Muscle layer of duodenum (tissue), 2 donors: ENCODE results near the gene TMUB2.
A peak's percentile ranks its signal among the peaks of the same experiment; 100 is the strongest.

Source experiments
- H3K27ac ChIP-seq: one replicate; pipeline ENCODE4 v1.7.0; 2013; ENCODE audit warnings: mild to moderate bottlenecking, low read length
- H3K27me3 ChIP-seq: one replicate; pipeline ENCODE4 v1.7.0; 2013; ENCODE audit warnings: low read depth, mild to moderate bottlenecking, control low read depth, low read length
- H3K36me3 ChIP-seq, 2 donors: one replicate each; pipeline ENCODE4 v1.7.0; 2013; ENCODE audit warnings: low read length in 2 of 2, control low read depth in 1 of 2, mild to moderate bottlenecking in 1 of 2; ENCODE audit not compliant: insufficient read depth in 2 of 2, control insufficient read depth in 1 of 2
- H3K4me1 ChIP-seq, 2 donors: one replicate each; pipeline ENCODE4 v1.7.0; 2013; ENCODE audit warnings: low read length in 2 of 2, mild to moderate bottlenecking in 2 of 2, control low read depth in 1 of 2, moderate library complexity in 1 of 2; ENCODE audit not compliant: insufficient read depth in 2 of 2, control insufficient read depth in 1 of 2
- H3K4me3 ChIP-seq, 2 donors: one replicate each; pipeline ENCODE4 v1.7.0; 2013; ENCODE audit warnings: low read length in 2 of 2, low read depth in 1 of 2, mild to moderate bottlenecking in 1 of 2
- H3K9me3 ChIP-seq, 2 donors: one replicate each; pipeline ENCODE4 v1.7.0; 2013; ENCODE audit warnings: low read length in 2 of 2, control low read depth in 1 of 2, mild to moderate bottlenecking in 1 of 2; ENCODE audit not compliant: control insufficient read depth in 1 of 2
- donor health status: healthy.

The TMUB2 gene

DNA sequence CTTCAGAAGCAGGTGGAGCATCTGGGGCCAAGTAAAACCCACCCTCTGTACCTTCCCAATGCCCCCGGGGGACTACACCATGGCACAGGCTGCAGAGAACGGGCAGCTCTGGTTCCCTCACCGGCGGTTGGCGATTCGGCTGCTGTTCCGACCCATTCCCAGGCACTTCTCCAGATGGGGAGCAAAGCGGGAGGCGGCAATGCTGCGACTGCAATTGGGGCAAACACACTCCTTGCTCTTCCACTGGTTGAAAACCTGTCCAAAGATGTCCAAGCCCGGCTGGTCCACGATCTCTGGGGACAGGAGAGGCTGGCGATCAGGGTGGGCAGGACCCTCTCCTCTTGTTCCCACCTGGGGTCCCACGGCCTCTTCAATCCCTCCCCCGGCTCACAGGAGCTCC lies 10.3 kb downstream of the TMUB2 start:
- Histone ChIP-seq H3K4me1 (peaks cover 9 to 25% of the 10 kb centered on the region in 2 donors), H3K4me3 (no peak overlapping the region), H3K9me3 (no peaks in the 10 kb centered on the region), H3K27me3 (no peaks in the 10 kb centered on the region), H3K36me3 (peaks cover 32 to 43% of the 10 kb centered on the region in 2 donors), H3K27ac (no peak overlapping the region)

DNA sequence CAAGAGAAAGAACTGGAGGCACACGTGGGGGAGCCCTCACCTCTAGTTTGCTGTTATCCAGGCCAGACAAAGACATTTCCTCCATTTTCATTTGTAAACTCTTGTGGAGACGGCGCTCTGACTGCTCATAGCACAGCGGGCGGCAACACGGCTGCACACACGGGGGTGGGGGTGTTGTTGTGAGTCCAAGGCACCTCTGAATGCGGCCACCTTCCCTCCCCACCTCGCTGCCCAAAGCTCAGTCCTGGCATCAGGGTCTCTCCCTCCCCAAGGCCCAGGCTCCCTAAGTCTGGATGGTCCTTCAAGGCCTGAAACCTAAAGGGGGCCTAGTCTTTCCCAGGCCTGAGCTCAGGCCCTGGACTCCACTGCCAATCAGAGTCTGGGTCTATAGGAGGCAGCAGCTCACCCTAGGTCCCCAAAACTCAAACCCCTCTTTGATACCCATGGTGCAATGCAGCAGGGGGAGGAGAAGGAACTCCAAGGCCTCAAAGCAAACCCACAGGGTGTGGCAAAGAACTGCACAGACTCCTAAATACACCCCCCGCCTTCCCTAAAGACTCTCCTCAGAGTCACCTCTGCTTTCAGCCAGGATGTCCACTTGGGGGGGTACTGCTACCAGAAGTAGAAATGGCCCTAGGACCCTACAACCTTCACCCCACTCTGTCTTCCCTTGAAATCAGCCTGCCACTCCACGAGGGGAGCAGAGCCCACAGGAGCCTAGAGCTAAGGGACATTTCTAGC lies 11.4 kb downstream of the TMUB2 start:
- H3K4me3 ChIP-seq: peak overlapping the region; percentile 71 to 79
- H3K9me3 ChIP-seq: no peaks in the 10 kb centered on the region
- H3K4me1 ChIP-seq: peaks cover 6 to 25% of the 10 kb centered on the region in 2 donors
- peaks cover 27 to 37% of the 10 kb centered on the region in 2 donors for H3K36me3 ChIP-seq
- H3K27ac ChIP-seq: peak overlapping the region; percentile 94
- no peaks in the 10 kb centered on the region for H3K27me3 ChIP-seq

DNA sequence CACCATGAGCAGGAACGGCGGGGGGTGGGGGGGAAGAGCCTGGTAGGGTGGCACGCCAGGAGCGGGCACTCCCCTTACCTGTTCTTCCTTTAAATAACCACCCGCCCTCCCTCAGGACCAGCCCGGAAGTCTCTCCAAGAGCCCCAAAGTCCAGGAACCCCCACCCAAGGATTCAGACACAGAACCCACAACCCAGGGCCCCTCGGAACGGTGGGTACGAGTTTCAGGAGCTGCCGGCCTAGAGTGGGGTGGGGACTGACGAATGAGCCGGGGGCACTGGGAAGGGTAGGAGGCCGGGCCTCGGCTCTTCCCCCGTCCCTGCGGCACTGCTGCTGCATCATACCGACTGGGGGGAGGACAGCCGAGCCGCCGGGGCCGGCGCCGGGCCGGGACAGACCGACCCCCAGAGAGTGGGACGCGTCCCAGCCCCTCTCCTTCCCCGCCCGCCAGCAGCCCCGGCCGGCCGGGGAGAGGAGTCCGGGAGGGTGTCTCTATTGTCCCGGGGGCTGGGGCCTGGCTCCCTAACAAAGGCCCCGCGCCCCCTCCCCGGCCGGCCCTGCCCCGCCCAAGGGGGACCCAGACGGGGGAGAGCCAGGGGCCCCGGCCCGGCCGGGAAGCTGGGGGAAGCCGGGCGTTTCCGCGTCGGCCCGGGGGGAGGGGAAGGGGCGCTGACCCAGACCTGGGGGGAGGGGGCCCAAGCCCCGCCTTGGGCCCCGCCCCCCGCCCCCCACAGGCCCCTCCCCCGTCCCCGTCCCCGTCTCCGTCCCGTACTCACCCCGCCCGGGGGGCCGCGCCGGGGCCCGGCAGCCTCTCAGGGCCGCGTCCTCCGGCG lies 12.2 kb downstream of the TMUB2 start:
- peaks cover 6 to 31% of the 10 kb centered on the region in 2 donors for H3K4me1 ChIP-seq
- peak overlapping the region; percentile 71 to 79 for H3K4me3 ChIP-seq
- peak overlapping the region; percentile 94 for H3K27ac ChIP-seq
- peaks cover 20 to 29% of the 10 kb centered on the region in 2 donors for H3K36me3 ChIP-seq
- no peaks in the 10 kb centered on the region for H3K9me3 ChIP-seq
- no peaks in the 10 kb centered on the region for H3K27me3 ChIP-seq

DNA sequence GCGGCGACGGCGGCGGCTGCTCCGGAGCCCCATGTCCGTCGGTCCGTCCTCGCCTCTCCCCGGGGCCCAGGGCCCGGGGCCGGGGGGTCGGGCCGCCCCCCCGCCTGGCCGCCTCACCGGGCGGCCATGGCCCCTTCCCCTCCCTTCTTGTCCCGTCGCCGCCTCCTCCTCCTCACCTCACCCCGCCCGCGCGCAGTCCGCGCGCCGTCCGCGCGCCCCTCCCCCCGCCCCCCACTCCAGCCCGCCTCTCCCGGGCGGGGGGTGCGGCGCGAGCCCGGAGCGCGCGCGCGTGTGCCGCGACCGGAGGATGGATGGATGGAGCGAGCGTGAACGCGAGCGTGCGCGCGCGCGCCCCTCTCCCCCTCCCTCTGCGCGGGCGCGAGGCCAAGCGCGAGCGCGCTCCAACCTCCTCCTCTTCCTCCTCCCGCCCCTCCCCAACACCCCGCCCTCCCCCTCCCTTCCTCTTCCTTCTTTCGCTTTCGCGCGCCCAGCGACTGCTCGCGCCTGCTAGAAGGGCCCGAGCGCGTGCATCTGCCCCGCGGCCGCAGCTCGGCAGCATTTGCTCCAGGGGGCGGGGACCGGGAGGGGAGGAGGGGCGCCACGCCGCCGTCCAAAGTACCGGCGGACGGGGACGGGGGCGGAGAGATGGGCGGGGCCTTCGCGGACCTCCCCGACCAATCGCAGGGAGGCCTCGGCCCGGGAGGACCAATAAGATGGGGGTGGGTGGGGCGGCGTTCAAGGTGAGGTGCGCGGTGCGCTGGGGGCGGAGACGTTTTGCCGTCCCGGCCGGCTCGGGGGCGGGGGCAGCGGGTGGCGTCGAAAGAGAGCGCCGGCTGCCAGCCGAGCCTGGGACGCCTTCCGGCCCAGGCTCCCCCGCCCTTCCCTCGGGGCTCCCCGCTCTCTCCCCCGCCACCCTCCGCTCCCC lies 13.0 kb downstream of the TMUB2 start, which contains the start of gene ATXN7L3:
Gene ATXN7L3, minus strand, starts transcription at position 332 of the 925 bp plus-strand sequence. CDS start 1,814 bp downstream, outside the sequence.
- Histone ChIP-seq H3K27ac (peak within 1 kb of the TSS; percentile 94), H3K4me3 (peak within 1 kb of the TSS; percentile 76 to 79), H3K4me1 (peaks cover 12 to 31% of the 10 kb centered on the region in 2 donors), H3K9me3 (no peaks in the 10 kb centered on the region), H3K27me3 (no peaks in the 10 kb centered on the region), H3K36me3 (peaks cover 12 to 20% of the 10 kb centered on the region in 2 donors)

DNA sequence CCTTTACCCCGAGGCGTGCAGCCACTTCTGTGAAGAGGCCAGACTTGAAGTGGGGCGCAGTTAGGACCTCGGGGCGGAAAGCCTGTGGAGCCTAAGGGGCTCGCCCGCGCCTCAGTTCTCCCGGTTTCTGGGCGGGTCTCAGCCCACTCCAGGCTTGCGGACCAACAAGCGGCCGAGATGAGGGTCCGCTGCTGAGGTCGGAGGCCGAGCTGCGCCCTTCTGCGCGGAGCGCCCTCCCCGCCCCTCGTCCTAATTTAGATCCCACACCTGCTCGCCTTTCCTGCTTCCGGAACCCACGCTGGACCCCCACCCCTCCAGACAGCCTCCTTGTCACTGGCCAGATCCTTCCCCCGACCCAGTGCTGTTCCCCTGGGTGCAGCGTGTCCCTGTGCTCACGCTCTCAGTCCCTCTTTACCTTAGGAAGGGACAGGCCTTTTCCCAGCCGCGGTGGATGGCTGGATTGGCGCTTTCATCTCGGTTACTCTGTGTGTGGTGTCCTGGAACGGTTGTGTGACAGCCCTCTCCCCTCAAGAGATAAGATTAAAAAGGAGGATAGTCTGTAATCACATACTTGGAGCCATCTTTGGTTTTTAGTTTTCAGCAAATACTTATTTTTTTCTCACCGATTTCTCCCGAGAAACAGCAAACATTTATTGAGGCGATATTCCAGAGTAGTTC lies 13.8 kb downstream of the TMUB2 start:
- Histone ChIP-seq H3K9me3 (no peaks in the 10 kb centered on the region), H3K27me3 (no peaks in the 10 kb centered on the region), H3K4me1 (peaks cover 12 to 31% of the 10 kb centered on the region in 2 donors), H3K36me3 (peaks cover 4 to 12% of the 10 kb centered on the region in 2 donors), H3K4me3 (peak overlapping the region; percentile 67 to 76), H3K27ac (peak overlapping the region; percentile 85)

DNA sequence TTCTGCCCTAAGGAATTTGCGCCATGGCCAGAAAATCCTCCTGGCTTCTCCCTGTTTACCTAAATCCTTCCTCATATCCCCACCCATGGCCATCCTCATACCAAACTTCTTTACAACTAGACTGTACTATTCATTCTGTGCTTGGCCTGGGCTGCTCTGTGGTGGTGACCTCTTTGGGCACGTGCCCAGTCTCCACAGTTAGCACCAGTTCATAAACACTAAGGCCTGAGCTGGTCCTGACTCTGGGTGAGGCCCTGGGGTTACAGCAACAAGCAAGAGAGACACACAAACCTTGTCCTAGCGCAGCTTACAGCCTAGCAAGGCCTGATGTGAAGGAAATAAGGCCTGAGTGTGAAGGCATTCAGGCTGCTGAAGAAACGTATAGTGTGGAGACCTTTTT lies 16.0 kb downstream of the TMUB2 start:
- H3K27me3 ChIP-seq: no peaks in the 10 kb centered on the region
- H3K4me1 ChIP-seq: peaks cover 12 to 21% of the 10 kb centered on the region in 2 donors
- no peak overlapping the region for H3K4me3 ChIP-seq
- H3K36me3 ChIP-seq: peaks cover 5 to 15% of the 10 kb centered on the region in 2 donors
- no peak overlapping the region for H3K27ac ChIP-seq
- H3K9me3 ChIP-seq: no peaks in the 10 kb centered on the region

DNA sequence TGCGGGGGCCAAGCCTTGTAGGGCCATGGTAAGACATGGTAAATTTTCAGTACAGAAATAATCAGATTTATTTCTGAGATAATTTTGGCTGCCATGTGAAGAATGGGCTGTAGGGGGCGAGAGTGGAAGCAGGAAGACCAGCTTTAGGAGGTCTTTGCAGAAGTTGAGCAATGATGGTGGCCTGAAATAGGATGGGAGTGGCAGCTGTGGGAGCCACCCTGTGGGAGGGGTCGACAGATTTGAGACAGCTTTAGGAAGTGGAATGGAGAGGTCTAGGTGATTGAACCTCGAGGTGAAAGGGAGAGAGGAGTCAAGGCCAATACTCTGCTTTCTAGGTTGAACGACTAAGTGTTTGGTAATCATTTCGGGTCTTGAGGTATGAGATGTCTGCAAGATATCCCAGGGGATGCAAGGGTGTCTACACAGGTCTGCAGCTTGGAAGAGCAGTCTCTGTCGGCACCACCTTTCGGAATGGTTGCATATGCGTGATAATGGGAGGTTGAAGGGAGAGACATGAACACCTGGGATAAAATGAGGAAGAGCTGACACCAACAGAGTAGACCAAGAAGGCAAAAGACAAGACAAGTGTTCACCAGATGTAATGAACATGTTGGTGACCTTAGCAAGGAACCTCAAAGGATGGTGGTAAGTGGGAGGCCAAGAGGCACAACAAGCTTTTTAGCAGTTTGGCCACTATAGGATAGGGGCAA lies 17.1 kb downstream of the TMUB2 start:
- H3K4me3 ChIP-seq: no peak overlapping the region
- no peaks in the 10 kb centered on the region for H3K27me3 ChIP-seq
- H3K9me3 ChIP-seq: no peaks in the 10 kb centered on the region
- H3K27ac ChIP-seq: no peak overlapping the region
- peaks cover 7 to 11% of the 10 kb centered on the region in 2 donors for H3K4me1 ChIP-seq
- H3K36me3 ChIP-seq: peaks cover 11 to 27% of the 10 kb centered on the region in 2 donors

DNA sequence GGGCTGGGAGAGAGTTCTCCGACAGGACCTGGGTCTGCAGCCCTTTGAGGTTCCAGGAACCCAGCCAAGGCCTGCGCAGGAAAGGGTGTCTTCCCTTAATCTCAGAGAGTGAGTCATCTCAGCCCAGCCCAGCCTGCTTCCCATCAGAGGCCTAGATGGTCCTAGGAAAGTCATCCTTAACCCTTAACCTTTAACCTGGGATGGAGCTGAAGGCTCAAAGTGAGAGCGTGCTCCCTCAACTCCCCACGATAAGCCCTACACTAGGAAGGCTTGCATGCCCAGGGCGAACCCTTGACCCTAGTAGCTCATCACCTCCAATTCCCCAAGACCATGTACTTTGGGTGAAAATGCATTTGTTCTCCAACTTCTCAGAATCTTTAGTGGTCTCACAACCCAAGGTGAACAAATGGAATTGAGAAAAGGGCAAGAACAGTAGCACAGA lies 17.7 kb downstream of the TMUB2 start:
- H3K9me3 ChIP-seq: no peaks in the 10 kb centered on the region
- H3K4me1 ChIP-seq: peaks cover 7 to 11% of the 10 kb centered on the region in 2 donors
- no peak overlapping the region for H3K27ac ChIP-seq
- peaks cover 16 to 30% of the 10 kb centered on the region in 2 donors for H3K36me3 ChIP-seq
- no peaks in the 10 kb centered on the region for H3K27me3 ChIP-seq
- H3K4me3 ChIP-seq: no peak overlapping the region

DNA sequence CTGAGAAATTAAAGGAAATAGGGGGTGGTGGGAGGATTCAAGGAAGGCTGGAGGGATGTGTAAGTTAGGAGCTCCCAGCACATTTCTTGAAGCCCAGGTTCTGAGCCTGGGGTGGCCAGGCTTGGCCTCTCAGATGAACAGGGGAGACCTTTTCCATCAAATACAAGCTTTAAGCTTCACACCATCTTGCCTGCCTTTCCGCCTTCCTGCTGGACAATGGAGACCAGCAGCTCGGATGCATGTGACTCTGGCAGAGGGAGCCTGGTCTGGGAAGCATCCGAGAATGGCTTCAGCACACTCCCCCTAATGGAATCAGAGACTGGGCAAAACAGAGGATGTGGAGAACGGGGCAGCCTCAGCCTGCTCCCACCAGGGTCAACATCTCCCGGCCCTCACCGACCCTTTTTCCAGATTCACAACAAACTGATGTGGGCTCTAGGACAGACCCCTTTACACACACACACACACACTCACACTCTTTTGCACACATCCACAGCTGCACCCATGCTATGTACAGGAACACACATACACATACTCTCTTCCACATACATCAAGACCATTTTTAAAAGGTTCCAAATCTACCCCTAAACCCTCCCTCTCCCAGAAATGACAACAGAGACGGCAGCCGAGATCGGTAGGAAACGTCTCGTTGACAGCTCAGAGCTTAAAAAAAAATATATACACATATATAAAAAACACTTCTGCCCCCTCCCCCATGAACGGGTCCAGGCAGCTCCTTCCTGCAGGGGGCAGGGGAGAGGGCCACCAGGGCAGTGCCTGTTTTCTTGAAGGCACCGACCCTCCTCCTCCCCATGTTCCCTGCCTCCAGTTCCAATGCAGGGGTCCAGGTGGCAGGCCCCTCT lies 19.4 kb downstream of the TMUB2 start:
- no peak overlapping the region for H3K4me3 ChIP-seq
- H3K27ac ChIP-seq: no peak overlapping the region
- no peaks in the 10 kb centered on the region for H3K9me3 ChIP-seq
- peaks cover 9 to 20% of the 10 kb centered on the region in 2 donors for H3K4me1 ChIP-seq
- peaks cover 25 to 43% of the 10 kb centered on the region in 2 donors for H3K36me3 ChIP-seq
- H3K27me3 ChIP-seq: no peaks in the 10 kb centered on the region
